Astrocyte of the cerebellum (primary cell): ENCODE data around the gene SFXN1.

ENCODE experiments used
- DNase-seq: peaks from one replicate; pipeline ENCODE4 v3.0.0-alpha.2; 2011; ENCODE audit warnings: low read depth
- H3K4me3 ChIP-seq: 2 replicates; pipeline ENCODE4 v1.5.1; 2011; ENCODE audit warnings: mild to moderate bottlenecking, low read depth, low read length, moderate library complexity
- in situ Hi-C: cut with HindIII; loops from 2 replicates; pipeline ENCODE4 v1.10.0; 2017; ENCODE audit warnings: low sequenced_read_pairs
- TF ChIP-seq, protein P1 (sequence below): IDR thresholded peaks from 2 replicates; pipeline ENCODE4 v1.5.1; 2012; ENCODE audit warnings: low read length, low read depth, moderate library complexity, mild to moderate bottlenecking; ENCODE audit errors: missing control alignments

The SFXN1 gene

DNA sequence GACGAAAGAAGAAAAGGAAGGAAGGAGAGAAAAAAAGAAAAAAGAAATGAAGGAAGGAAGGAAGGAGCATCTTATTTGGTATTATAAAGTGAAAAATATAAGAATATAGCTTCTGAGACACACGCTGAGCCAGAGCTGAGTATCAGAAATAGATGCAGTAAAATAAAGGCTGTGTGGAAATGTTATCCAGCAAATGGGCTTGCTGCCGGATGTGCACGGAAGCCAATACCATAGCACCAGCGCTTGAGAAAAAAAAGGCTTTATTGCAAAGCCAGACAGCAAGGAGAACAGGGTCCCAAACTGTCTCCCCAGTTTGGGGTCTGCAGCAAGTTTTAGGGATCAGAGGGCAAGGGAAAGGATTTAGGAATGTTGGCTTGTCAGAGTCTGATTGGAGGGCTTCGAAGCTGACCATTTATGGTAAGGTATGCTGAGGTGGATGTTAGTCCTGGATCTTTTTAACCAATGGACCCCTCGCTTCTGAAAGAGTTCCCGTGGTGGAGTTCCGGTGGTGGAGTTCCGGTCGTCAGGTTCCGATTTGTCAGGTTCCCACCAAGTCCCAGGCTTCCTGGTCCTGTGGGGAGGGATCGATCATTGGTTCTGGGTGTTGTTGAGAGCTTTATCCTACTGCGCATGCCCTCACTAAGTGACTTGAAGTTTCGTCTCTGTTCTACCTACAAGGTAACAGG is 70.4 kb downstream of the SFXN1 start:
- no peak overlapping the region for H3K4me3 ChIP-seq
- no peak for DNase-seq
- TF ChIP-seq, protein P1, sequence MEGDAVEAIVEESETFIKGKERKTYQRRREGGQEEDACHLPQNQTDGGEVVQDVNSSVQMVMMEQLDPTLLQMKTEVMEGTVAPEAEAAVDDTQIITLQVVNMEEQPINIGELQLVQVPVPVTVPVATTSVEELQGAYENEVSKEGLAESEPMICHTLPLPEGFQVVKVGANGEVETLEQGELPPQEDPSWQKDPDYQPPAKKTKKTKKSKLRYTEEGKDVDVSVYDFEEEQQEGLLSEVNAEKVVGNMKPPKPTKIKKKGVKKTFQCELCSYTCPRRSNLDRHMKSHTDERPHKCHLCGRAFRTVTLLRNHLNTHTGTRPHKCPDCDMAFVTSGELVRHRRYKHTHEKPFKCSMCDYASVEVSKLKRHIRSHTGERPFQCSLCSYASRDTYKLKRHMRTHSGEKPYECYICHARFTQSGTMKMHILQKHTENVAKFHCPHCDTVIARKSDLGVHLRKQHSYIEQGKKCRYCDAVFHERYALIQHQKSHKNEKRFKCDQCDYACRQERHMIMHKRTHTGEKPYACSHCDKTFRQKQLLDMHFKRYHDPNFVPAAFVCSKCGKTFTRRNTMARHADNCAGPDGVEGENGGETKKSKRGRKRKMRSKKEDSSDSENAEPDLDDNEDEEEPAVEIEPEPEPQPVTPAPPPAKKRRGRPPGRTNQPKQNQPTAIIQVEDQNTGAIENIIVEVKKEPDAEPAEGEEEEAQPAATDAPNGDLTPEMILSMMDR = no peak
- in situ Hi-C loops = no loop called here

DNA sequence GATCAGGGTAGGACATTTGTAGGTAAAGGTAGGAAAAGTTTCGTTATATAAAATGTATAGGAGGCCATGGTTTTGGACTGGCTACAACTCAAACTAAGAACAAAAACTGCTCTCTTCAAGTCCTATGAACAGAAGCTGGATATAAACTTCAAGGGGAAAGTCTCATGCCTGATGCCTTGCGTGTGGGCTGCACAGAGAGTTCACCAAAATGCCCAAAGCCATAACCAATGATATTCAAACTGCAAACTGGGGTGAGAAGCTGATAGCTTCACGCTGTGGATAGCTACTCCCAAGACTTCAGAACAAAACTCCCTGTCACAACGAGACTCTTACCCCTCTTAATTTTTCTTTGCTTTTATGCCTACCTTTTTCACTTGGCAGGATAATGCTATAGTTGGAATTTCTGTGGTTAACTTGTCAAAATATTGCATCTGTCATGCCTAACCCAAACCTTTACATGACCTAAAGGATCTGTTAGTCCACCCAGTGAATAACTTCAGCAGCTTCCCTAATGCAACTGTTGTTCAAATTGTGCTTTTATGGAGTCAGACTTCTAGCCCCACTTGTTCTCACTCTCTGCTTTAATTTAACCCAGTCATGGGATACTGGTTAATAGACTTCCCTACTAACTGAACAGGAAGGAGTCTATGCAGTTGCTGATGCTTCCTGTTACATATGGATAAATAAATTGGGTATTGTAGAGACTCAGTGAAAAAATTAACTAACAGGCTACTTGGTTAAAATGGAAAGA is 71.9 kb downstream of the SFXN1 start:
- DNase-seq = no peak
- in situ Hi-C loops = no loop called here
- no peak overlapping the region for H3K4me3 ChIP-seq
- TF ChIP-seq, protein P1 = no peak

DNA sequence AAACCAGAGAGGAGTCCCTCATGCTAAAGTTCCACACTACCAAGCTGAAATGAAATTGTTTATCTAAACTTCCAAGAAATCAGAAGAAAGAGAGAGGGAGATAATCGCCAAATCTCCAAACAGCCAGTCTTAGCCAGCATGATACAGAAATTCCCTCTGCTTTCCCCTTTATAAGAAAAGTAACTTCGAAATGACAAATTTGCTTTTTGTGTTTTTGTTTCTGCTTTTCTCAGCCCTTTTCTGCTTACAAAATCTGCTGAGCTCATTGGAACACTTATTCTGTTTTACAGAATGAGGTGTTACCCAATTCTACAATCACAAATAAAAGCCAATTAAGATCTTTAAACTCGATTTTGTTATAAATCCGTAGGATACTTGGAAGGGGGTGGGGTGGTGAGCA is 72.9 kb downstream of the SFXN1 start:
- no peak for DNase-seq
- TF ChIP-seq, protein P1 = no peak
- in situ Hi-C loops = no loop called here
- no peak overlapping the region for H3K4me3 ChIP-seq

DNA sequence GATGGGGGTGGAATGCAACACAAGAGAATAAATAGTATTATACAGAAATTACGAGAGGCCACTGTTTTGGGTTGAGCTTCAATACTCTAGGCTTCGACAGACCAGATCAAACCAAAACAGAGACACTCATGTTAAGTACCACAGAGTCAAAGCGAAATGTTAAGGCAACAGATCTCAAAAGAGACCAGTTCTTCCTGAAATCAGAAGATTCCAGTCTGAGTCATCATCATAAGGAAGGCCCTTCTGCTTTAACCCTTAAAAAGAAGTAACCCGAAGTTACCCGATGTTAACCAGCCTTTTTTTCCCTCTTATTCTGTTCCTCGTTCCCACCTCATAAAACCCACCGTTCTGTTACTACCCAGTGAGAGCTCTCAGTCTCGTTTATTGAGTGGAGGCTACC is 75.9 kb downstream of the SFXN1 start:
- TF ChIP-seq, protein P1 = no peak
- H3K4me3 ChIP-seq = no peak overlapping the region
- no peak for DNase-seq
- in situ Hi-C loops = no loop called here

DNA sequence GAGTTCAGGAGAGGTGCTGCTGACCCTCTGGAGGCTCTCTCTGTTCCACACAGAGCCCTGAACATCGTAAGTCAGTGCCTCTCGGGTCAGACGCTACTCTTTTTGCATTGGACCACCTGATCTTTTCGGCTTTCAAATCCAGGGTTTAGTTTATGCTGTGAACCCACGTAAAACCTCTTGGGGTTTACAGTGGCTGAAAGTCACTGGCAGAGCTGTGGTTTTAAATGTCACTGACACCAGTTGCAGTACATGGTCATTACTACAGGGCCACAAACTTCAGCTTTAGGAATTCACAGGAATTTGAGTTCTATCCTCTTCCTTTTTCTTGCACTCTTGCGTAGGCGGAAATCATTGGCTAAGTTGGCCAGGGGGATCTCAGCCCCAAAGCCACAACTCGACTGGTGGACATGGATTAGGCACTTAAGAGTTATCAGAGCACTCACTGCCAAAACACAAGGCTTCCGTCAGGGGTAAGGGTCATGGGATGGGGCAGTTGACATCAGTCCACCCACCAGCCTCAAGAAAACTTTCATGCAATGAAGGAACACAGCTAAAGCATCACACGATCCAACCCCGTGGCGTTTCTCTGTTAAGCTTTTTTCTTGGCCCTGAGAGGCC is 76.9 kb downstream of the SFXN1 start:
- no peak overlapping the region for H3K4me3 ChIP-seq
- TF ChIP-seq, protein P1 = no peak
- no peak for DNase-seq
- in situ Hi-C loops = no loop called here

DNA sequence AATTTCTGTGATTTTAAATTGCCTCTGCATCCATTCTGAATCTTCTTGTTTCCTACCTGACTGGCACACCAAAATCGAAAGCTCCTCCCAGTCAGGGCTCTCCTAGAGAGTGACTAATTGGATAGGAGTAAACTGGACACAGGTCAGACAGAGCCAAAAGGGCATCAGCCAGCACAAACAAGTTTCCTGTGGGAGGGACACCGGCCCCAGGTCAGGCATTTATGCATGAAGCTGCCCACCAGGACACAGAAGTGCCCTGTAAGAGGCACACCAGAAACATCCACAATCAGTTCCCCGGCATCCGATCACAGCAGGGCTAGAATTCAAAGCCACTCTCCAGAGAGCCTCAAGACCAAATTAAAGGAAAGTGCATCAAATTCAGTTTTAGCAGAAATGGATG is 78.4 kb downstream of the SFXN1 start:
- in situ Hi-C loops = no loop called here
- TF ChIP-seq, protein P1 = no peak
- no peak overlapping the region for H3K4me3 ChIP-seq
- no peak for DNase-seq
